SK-N-SH treated with all-trans-retinoic acid at 6 μM for 48 hours (cell line): ENCODE data around the gene EEFSEC.

ENCODE experiments used
- ATAC-seq: fragments of 200-7000 bp; cut with Tn5 transposase; 3 replicates; pipeline ENCODE4 v1.9.1; 2020; ENCODE audit warnings: mild to moderate bottlenecking, moderate library complexity
- ARNTL ChIP-seq: fragments of 450-650 bp; formaldehyde crosslinking; IDR thresholded peaks from 2 replicates; pipeline ENCODE4 v1.5.0; 2020; ENCODE audit warnings: low read depth, mild to moderate bottlenecking, moderate library complexity, borderline replicate concordance
- BACH2 ChIP-seq: fragments of 250-450 bp; sonication (Bioruptor Pico); IDR thresholded peaks from 2 replicates; pipeline ENCODE4 v1.9.0; 2021; ENCODE audit warnings: mild to moderate bottlenecking, borderline replicate concordance
- CREB5 ChIP-seq: fragments of 250-450 bp; sonication (Bioruptor Pico); IDR thresholded peaks from 2 replicates; pipeline ENCODE4 v1.5.1; 2020; ENCODE audit warnings: low read depth, mild to moderate bottlenecking, moderate library complexity
- CSDC2 ChIP-seq: fragments of 250-450 bp; sonication (Bioruptor Pico); IDR thresholded peaks from 2 replicates; pipeline ENCODE4 v1.5.0; 2020; ENCODE audit warnings: mild to moderate bottlenecking, moderate library complexity
- CSRNP3 ChIP-seq: fragments of 250-450 bp; sonication (Bioruptor Pico); IDR thresholded peaks from 2 replicates; pipeline ENCODE4 v1.5.1; 2021; ENCODE audit warnings: mild to moderate bottlenecking, moderate library complexity
- ESRRG ChIP-seq: fragments of 250-450 bp; sonication (Bioruptor Pico); IDR thresholded peaks from 2 replicates; pipeline ENCODE4 v1.6.1; 2021; ENCODE audit warnings: mild to moderate bottlenecking
- GLIS3 ChIP-seq: fragments of 250-450 bp; sonication (Bioruptor Pico); IDR thresholded peaks from 2 replicates; pipeline ENCODE4 v1.5.0; 2020; ENCODE audit warnings: mild to moderate bottlenecking, moderate library complexity
- ISL1 ChIP-seq: fragments of 250-450 bp; sonication (Bioruptor Pico); IDR thresholded peaks from 2 replicates; pipeline ENCODE4 v2.1.2; 2022; ENCODE audit warnings: mild to moderate bottlenecking, moderate library complexity
- PATZ1 ChIP-seq: fragments of 250-450 bp; sonication (Bioruptor Pico); IDR thresholded peaks from 2 replicates; pipeline ENCODE4 v1.8.0; 2020; ENCODE audit warnings: mild to moderate bottlenecking, moderate library complexity, borderline replicate concordance
- POU6F1 ChIP-seq: fragments of 250-450 bp; sonication (Bioruptor Pico); IDR thresholded peaks from 2 replicates; pipeline ENCODE4 v1.8.0; 2021; ENCODE audit warnings: low read depth, mild to moderate bottlenecking, moderate library complexity, borderline replicate concordance
- PPARA ChIP-seq: fragments of 250-450 bp; sonication (Bioruptor Pico); IDR thresholded peaks from 2 replicates; pipeline ENCODE4 v1.5.0; 2020; ENCODE audit warnings: mild to moderate bottlenecking, borderline replicate concordance
- RARB ChIP-seq: fragments of 250-450 bp; sonication (Bioruptor Pico); IDR thresholded peaks from 2 replicates; pipeline ENCODE4 v1.8.0; 2021; ENCODE audit warnings: mild to moderate bottlenecking, moderate library complexity
- SNAI2 ChIP-seq: fragments of 250-450 bp; sonication (Bioruptor Pico); IDR thresholded peaks from 2 replicates; pipeline ENCODE4 v1.5.0; 2020; ENCODE audit warnings: mild to moderate bottlenecking, moderate library complexity
- TCF4 ChIP-seq: fragments of 250-450 bp; sonication (Bioruptor Pico); IDR thresholded peaks from 2 replicates; pipeline ENCODE4 v1.8.0; 2021; ENCODE audit warnings: mild to moderate bottlenecking, moderate library complexity, borderline replicate concordance
- TOX ChIP-seq: fragments of 250-450 bp; sonication (Bioruptor Pico); IDR thresholded peaks from 2 replicates; pipeline ENCODE4 v1.8.0; 2021; ENCODE audit warnings: mild to moderate bottlenecking, moderate library complexity, borderline replicate concordance
- TSHZ2 ChIP-seq: fragments of 250-450 bp; sonication (Bioruptor Pico); IDR thresholded peaks from 2 replicates; pipeline ENCODE4 v1.5.0; 2020; ENCODE audit warnings: mild to moderate bottlenecking, moderate library complexity
- ZC3H10 ChIP-seq: fragments of 250-450 bp; sonication (Bioruptor Pico); IDR thresholded peaks from 2 replicates; pipeline ENCODE4 v1.5.1; 2021; ENCODE audit warnings: mild to moderate bottlenecking, moderate library complexity
- ZFP3 ChIP-seq: fragments of 250-450 bp; sonication (Bioruptor Pico); IDR thresholded peaks from 2 replicates; pipeline ENCODE4 v1.5.0; 2020; ENCODE audit warnings: mild to moderate bottlenecking, moderate library complexity
- ZFP30 ChIP-seq: fragments of 450-650 bp; formaldehyde crosslinking; IDR thresholded peaks from 2 replicates; pipeline ENCODE4 v1.5.0; 2022; ENCODE audit warnings: mild to moderate bottlenecking, moderate library complexity
- ZNF565 ChIP-seq: fragments of 450-650 bp; formaldehyde crosslinking; conservative IDR thresholded peaks from 2 replicates; pipeline ENCODE4 v1.5.0; 2020; ENCODE audit warnings: low read depth, mild to moderate bottlenecking, moderate library complexity
- ZNF70 ChIP-seq: fragments of 450-650 bp; formaldehyde crosslinking; IDR thresholded peaks from 2 replicates; pipeline ENCODE4 v1.5.0; 2020; ENCODE audit warnings: mild to moderate bottlenecking, moderate library complexity
- ZNF8 ChIP-seq: fragments of 450-650 bp; formaldehyde crosslinking; IDR thresholded peaks from 2 replicates; pipeline ENCODE4 v1.5.0; 2020; ENCODE audit warnings: mild to moderate bottlenecking, moderate library complexity

Gene EEFSEC

GRCh38 chr3:128324911-128325592 lies 171.8 kb downstream of the EEFSEC start:
- ATAC-seq: no peak
- TF ChIP-seq RARB (CRISPR knock-in tag) (no peak), ARNTL (no peak), TSHZ2 (CRISPR knock-in tag) (no peak), CSDC2 (CRISPR knock-in tag) (no peak)

GRCh38 chr3:128326051-128326823 lies 173.0 kb downstream of the EEFSEC start:
- TF ChIP-seq POU6F1 (CRISPR knock-in tag) (no peak), ZC3H10 (CRISPR knock-in tag) (no peak), ESRRG (CRISPR knock-in tag) (no peak), TOX (CRISPR knock-in tag) (no peak), BACH2 (CRISPR knock-in tag) (no peak), ISL1 (CRISPR knock-in tag) (no peak), TCF4 (CRISPR knock-in tag) (no peak), ZFP3 (CRISPR knock-in tag) (no peak), SNAI2 (CRISPR knock-in tag) (no peak), PATZ1 (no peak), ZNF70 (CRISPR knock-in tag) (no peak), GLIS3 (CRISPR knock-in tag) (no peak), ARNTL (no peak), PPARA (no peak), RARB (CRISPR knock-in tag) (no peak), ZFP30 (CRISPR knock-in tag) (no peak), ZNF8 (CRISPR knock-in tag) (no peak)
- TF ChIP-seq, all 23 proteins: peak for 0

GRCh38 chr3:128327606-128328031 lies 174.3 kb downstream of the EEFSEC start:
- no peak for TF ChIP-seq ZNF8 (CRISPR knock-in tag)
- no peak for TF ChIP-seq TOX (CRISPR knock-in tag)
- TF ChIP-seq ZNF565: no peak
- no peak for TF ChIP-seq ESRRG (CRISPR knock-in tag)
- TF ChIP-seq GLIS3 (CRISPR knock-in tag): no peak
- no peak for TF ChIP-seq TCF4 (CRISPR knock-in tag)
- no peak for TF ChIP-seq TSHZ2 (CRISPR knock-in tag)
- TF ChIP-seq ISL1 (CRISPR knock-in tag): no peak
- no peak for TF ChIP-seq PPARA
- TF ChIP-seq ZFP3 (CRISPR knock-in tag): no peak
- no peak for TF ChIP-seq CSDC2 (CRISPR knock-in tag)
- no peak for TF ChIP-seq ZFP30 (CRISPR knock-in tag)
- TF ChIP-seq ZNF70 (CRISPR knock-in tag): no peak
- TF ChIP-seq CSRNP3 (CRISPR knock-in tag): no peak
- no peak for TF ChIP-seq ZC3H10 (CRISPR knock-in tag)
- no peak for TF ChIP-seq ARNTL
- TF ChIP-seq RARB (CRISPR knock-in tag): no peak
- TF ChIP-seq CREB5 (CRISPR knock-in tag): no peak
- TF ChIP-seq SNAI2 (CRISPR knock-in tag): no peak
- no peak for ATAC-seq

More at GRCh38 chr3:128326051-128326823, 173.0 kb downstream of the EEFSEC start:
- ATAC-seq: no peak
